ENCODE results near the gene GLT8D2. TPM values are rescaled to one million over a fixed set of nuclear protein-coding genes. Genes with fewer than 3 reads are reported as not detected.

The GLT8D2 gene
- total RNA-seq, 4 donors from 2014 or later, result 0.41 to 4.0 (median 1.1) TPM

DNA sequence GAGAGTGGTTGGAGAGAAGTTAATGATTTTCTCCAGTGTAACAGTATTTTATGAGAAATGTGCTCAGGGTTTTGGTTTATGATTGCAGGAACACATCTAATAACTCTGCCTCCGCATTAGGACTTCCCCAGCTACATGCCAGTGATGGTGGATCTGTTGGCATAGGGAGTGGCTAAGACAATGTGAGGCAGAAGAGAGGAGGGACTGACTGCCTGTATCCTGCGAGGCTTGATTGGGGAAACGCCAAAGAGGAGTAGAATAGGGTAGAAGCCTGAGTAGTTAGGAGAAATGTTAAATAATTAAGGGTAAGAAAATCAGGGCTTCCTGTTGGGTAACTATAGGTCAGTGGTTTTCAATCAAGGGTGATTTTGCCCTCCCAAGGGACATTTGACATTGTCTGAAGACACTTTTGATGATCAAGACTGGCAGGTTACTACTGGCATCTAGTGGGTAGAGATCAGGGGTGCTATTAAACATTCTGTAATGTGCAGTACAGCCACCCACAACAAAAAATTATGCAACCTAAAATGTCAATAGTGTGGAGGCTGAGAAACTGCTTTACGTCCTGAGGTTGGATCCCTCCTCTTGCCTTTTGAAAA, 71.5 kb downstream of the GLT8D2 start:
- no peaks in the 10 kb centered on the region for H3K4me1 ChIP-seq
- no peaks in the 10 kb centered on the region for H3K27me3 ChIP-seq
- TF ChIP-seq CTCF (IDR thresholded peaks at IDR 0.05 in 4 of 5, conservative IDR thresholded peaks at IDR 0.05 in 1 of 5) (no peak), POLR2A (IDR thresholded peaks at IDR 0.05) (no peak)
- in situ Hi-C loops (cut with MboI; ENCODE audit: low sequenced_read_pairs in 4 of 4), result no loop called here
- H3K4me3 ChIP-seq, result no peak overlapping the region
- DNase-seq (no peak), ATAC-seq (no peak)
- intact Hi-C loops (cut with DNase I; ENCODE audit: low total_unique reads), result no loop called here
- no peak overlapping the region for H3K27ac ChIP-seq
- H3K9me3 ChIP-seq, result no peaks in the 10 kb centered on the region
- peaks cover 0 to 61% of the 10 kb centered on the region in 2 donors for H3K36me3 ChIP-seq

- Histone ChIP-seq H3K36me3 (peaks cover 0 to 35% of the 10 kb centered on the region in 2 donors), H3K9me3 (no peaks in the 10 kb centered on the region), H3K27me3 (no peaks in the 10 kb centered on the region), H3K27ac (no peak overlapping the region), H3K4me3 (no peak overlapping the region), H3K4me1 (peaks cover 8% of the 10 kb centered on the region in 2 donors)
- DNase-seq, result no peak
- ATAC-seq, result no peak
- in situ Hi-C loops (cut with MboI; ENCODE audit: low sequenced_read_pairs in 4 of 4) (no loop called here), intact Hi-C loops (cut with DNase I; ENCODE audit: low total_unique reads) (no loop called here)
- TF ChIP-seq POLR2A (IDR thresholded peaks at IDR 0.05) (no peak), CTCF (IDR thresholded peaks at IDR 0.05 in 4 of 5, conservative IDR thresholded peaks at IDR 0.05 in 1 of 5) (no peak)
Measured at GRCh38 chr12:103975368-103975767, 74.6 kb downstream of the GLT8D2 start.

DNA sequence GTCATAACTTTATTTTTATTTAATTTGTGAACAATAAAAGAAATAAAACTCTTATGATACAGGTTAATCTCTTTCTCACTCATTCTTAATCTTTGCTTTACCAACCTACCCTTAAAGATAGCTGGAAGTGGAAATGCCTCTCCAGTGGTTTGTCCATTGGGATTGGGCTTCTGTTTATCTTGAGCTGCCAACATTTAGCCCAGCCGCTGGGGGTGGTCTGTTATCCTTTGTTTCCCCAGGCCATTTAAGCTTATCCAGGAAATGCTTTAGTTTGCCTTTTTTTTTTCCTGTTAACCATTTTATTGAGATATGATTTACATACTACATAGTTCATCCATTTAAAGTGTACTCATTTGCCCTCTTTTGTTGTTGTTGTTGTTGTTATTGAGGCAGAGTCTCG, 76.1 kb downstream of the GLT8D2 start:
- peaks cover 17% of the 10 kb centered on the region in 2 donors for H3K4me1 ChIP-seq

GRCh38 chr12:103969391-103969790, 80.6 kb downstream of the GLT8D2 start:
- no peak for ATAC-seq
- in situ Hi-C loops (cut with MboI; ENCODE audit: low sequenced_read_pairs in 4 of 4) (loop anchor here in 2 of 4 donors (10.0 to 25.0 kb wide), 2 partner anchors 95 to 1143 kb away; partner anchors contain the start of genes HCFC2 (in 1 of the 2) and WASHC4 (in 1 of the 2)), intact Hi-C loops (cut with DNase I; ENCODE audit: low total_unique reads) (loop anchor here (5.0 kb wide), 2 partner anchors 92 to 318 kb away; no protein-coding TSS in a partner anchor)
- Histone ChIP-seq H3K27ac (no peak overlapping the region), H3K9me3 (no peaks in the 10 kb centered on the region), H3K4me1 (peaks cover 35 to 45% of the 10 kb centered on the region in 2 donors), H3K4me3 (no peak overlapping the region), H3K27me3 (no peaks in the 10 kb centered on the region), H3K36me3 (peaks cover 0 to 5% of the 10 kb centered on the region in 2 donors)
- DNase-seq, result no peak
- TF ChIP-seq CTCF (IDR thresholded peaks at IDR 0.05 in 4 of 5, conservative IDR thresholded peaks at IDR 0.05 in 1 of 5) (no peak), POLR2A (IDR thresholded peaks at IDR 0.05) (no peak)

More for the DNA sequence above, 76.1 kb downstream of the GLT8D2 start:
- ATAC-seq (no peak), DNase-seq (no peak)
- no peak overlapping the region for H3K4me3 ChIP-seq
- H3K36me3 ChIP-seq, result peaks cover 0 to 26% of the 10 kb centered on the region in 2 donors
- in situ Hi-C loops (cut with MboI; ENCODE audit: low sequenced_read_pairs in 4 of 4) (loop anchor here in 1 of 4 donors (25.0 kb wide), 1 partner anchor 1138 kb away; the partner anchor contains the start of gene WASHC4), intact Hi-C loops (cut with DNase I; ENCODE audit: low total_unique reads) (no loop called here)
- no peak overlapping the region for H3K27ac ChIP-seq
- H3K9me3 ChIP-seq, result no peaks in the 10 kb centered on the region
- TF ChIP-seq POLR2A (IDR thresholded peaks at IDR 0.05), result no peak
- no peak for TF ChIP-seq CTCF (IDR thresholded peaks at IDR 0.05 in 4 of 5, conservative IDR thresholded peaks at IDR 0.05 in 1 of 5)
- no peaks in the 10 kb centered on the region for H3K27me3 ChIP-seq
